ENCODE measurements around the gene ABHD17B.

- TF ChIP-seq CTCF (IDR thresholded peaks at IDR 0.05) (no peak), POLR2A (IDR thresholded peaks at IDR 0.05) (no peak)
Observed at GRCh38 chr9:71839668-71840067, 71.3 kb downstream of the ABHD17B start.

Measured in body of pancreas (tissue), 4 donors.